CD4-positive, alpha-beta T cell (primary cell): Measurements from ENCODE around the gene VAT1. TPM values are rescaled to one million over a fixed set of nuclear protein-coding genes. Genes with fewer than 3 reads are reported as not detected.

Experiments used
- ATAC-seq: fragments of 200-7000 bp; cut with Tn5 transposase; one replicate; pipeline ENCODE4 v1.10.0; 2022; ENCODE audit warnings: mild to moderate bottlenecking; ENCODE audit not compliant: poor library complexity
- CTCF ChIA-PET: fragments of 350-600 bp; sonication (Branson Sonifier 250); formaldehyde crosslinking; loops from one replicate; lab custom pipeline; 2021; ENCODE audit warnings: antibody characterized with exemption, inconsistent platforms; lab: Charles Lee
- POLR2A ChIA-PET: fragments of 350-600 bp; sonication (Branson Sonifier 250); formaldehyde crosslinking; loops from one replicate; lab custom pipeline; 2021; ENCODE audit warnings: antibody characterized with exemption, inconsistent platforms; lab: Charles Lee
- DNase-seq, 14 experiments: peaks; one replicate each; pipeline ENCODE4 v3.0.0-alpha.2; 2013 to 2020; ENCODE audit warnings: mixed read lengths in 2 of 14
- H3K27ac ChIP-seq, 2 donors: one replicate each; pipeline versions ENCODE4 v1.5.1 to v1.7.0; 2013; ENCODE audit warnings: low read length in 2 of 2, low read depth in 1 of 2, mild to moderate bottlenecking in 1 of 2
- H3K27me3 ChIP-seq, 2 experiments: 1 replicate in 1 of 2; 2 replicates in 1 of 2; pipeline versions ENCODE4 v1.6.1 to v1.7.0; 2013; ENCODE audit warnings: low read length in 2 of 2, control low read depth in 1 of 2, mild to moderate bottlenecking in 1 of 2, moderate library complexity in 1 of 2; ENCODE audit not compliant: insufficient read depth in 2 of 2, control insufficient read depth in 1 of 2
- H3K36me3 ChIP-seq: one replicate; pipeline ENCODE4 v1.6.1; 2013; ENCODE audit warnings: low read length, control low read depth; ENCODE audit not compliant: insufficient read depth
- H3K4me1 ChIP-seq: one replicate; pipeline ENCODE4 v1.6.1; 2013; ENCODE audit warnings: low read length, control low read depth; ENCODE audit not compliant: insufficient read depth
- H3K4me3 ChIP-seq: one replicate; pipeline ENCODE4 v1.5.1; 2013; ENCODE audit warnings: mild to moderate bottlenecking, low read length, moderate library complexity
- H3K9me3 ChIP-seq, 2 experiments: 1 replicate in 1 of 2; 2 replicates in 1 of 2; pipeline versions ENCODE4 v1.6.1 to v1.7.0; 2013; ENCODE audit warnings: low read length in 2 of 2, mild to moderate bottlenecking in 2 of 2, control low read depth in 1 of 2, moderate library complexity in 1 of 2; ENCODE audit not compliant: control insufficient read depth in 1 of 2, insufficient read depth in 1 of 2
- H3K27ac Mint-ChIP-seq: one replicate; pipeline ENCODE4 v1.8.0; 2020; ENCODE audit warnings: mixed read lengths
- H3K27me3 Mint-ChIP-seq: one replicate; pipeline ENCODE4 v1.8.0; 2021; ENCODE audit warnings: mixed read lengths
- H3K36me3 Mint-ChIP-seq: one replicate; pipeline ENCODE4 v1.8.0; 2021; ENCODE audit warnings: low read depth, mixed read lengths
- H3K4me1 Mint-ChIP-seq: one replicate; pipeline ENCODE4 v1.8.0; 2021; ENCODE audit warnings: low read depth, mixed read lengths
- H3K4me3 Mint-ChIP-seq: one replicate; pipeline ENCODE4 v1.8.0; 2020; ENCODE audit warnings: mild to moderate bottlenecking, mixed read lengths
- H3K9me3 Mint-ChIP-seq: one replicate; pipeline ENCODE4 v1.8.0; 2020; ENCODE audit warnings: mixed read lengths
- CTCF ChIP-seq: fragments of 200-600 bp; IDR thresholded peaks from one replicate; pipeline ENCODE4 v1.8.0; 2022; ENCODE audit warnings: antibody characterized with exemption, mild to moderate bottlenecking
- intact Hi-C, 2 experiments: fragments of 100-400 bp; cut with DNase I in 1 of 2; cut with micrococcal nuclease in 1 of 2; formaldehyde crosslinking; loops; one replicate each; pipeline versions ENCODE4 v1.15.1 to v1.9.0; 2023 to 2025; cut with DNase I, micrococcal nuclease
- total RNA-seq, 174 experiments: library from RNA in 2 of 174; stranded (reverse) in 2 of 174; gene quantifications; one replicate each; pipeline ENCODE4 v1.2.3 and lab custom pipeline; 2021 to 2026

The VAT1 gene
- total RNA-seq, 2 experiments from 2014 or later: 27.5 to 27.6 TPM

GRCh38 chr17:43043307-43043706 is 21.1 kb upstream of the VAT1 start:
- TF ChIP-seq CTCF: no peak

GRCh38 chr17:43042025-43042628 is 19.9 kb upstream of the VAT1 start:
- TF ChIP-seq CTCF: no peak
- ChIA-PET CTCF (no interaction called here), POLR2A (no interaction called here)
- no peaks in the 10 kb centered on the region for H3K4me1 ChIP-seq
- Mint-ChIP-seq H3K36me3 (no peaks in the 10 kb centered on the region), H3K9me3 (no peaks in the 10 kb centered on the region), H3K27ac (no peak overlapping the region), H3K27me3 (no peaks in the 10 kb centered on the region), H3K4me3 (no peak overlapping the region), H3K4me1 (no peaks in the 10 kb centered on the region)
- no peaks in the 10 kb centered on the region for H3K27me3 ChIP-seq
- DNase-seq (no peak), ATAC-seq (no peak)
- intact Hi-C loops: no loop called here
- no peak overlapping the region for H3K4me3 ChIP-seq
- H3K27ac ChIP-seq: no peak overlapping the region
- H3K36me3 ChIP-seq: no peaks in the 10 kb centered on the region
- H3K9me3 ChIP-seq: no peaks in the 10 kb centered on the region

More at GRCh38 chr17:43043307-43043706, 21.1 kb upstream of the VAT1 start:
- Mint-ChIP-seq H3K27ac (no peak overlapping the region), H3K27me3 (no peaks in the 10 kb centered on the region), H3K36me3 (no peaks in the 10 kb centered on the region), H3K4me3 (no peak overlapping the region), H3K9me3 (no peaks in the 10 kb centered on the region), H3K4me1 (no peaks in the 10 kb centered on the region)
- Histone ChIP-seq H3K27ac (no peak overlapping the region), H3K27me3 (no peaks in the 10 kb centered on the region), H3K9me3 (no peaks in the 10 kb centered on the region), H3K4me3 (no peak overlapping the region), H3K4me1 (no peaks in the 10 kb centered on the region), H3K36me3 (no peaks in the 10 kb centered on the region)
- ChIA-PET POLR2A (no interaction called here), CTCF (no interaction called here)
- no peak for DNase-seq
- ATAC-seq: no peak
- intact Hi-C loops: no loop called here

GRCh38 chr17:43040655-43041054 is 18.5 kb upstream of the VAT1 start:
- Mint-ChIP-seq H3K4me3 (no peak overlapping the region), H3K36me3 (no peaks in the 10 kb centered on the region), H3K9me3 (no peaks in the 10 kb centered on the region), H3K4me1 (no peaks in the 10 kb centered on the region), H3K27me3 (no peaks in the 10 kb centered on the region), H3K27ac (no peak overlapping the region)
- Histone ChIP-seq H3K27me3 (no peaks in the 10 kb centered on the region), H3K4me1 (no peaks in the 10 kb centered on the region), H3K9me3 (no peaks in the 10 kb centered on the region), H3K36me3 (no peaks in the 10 kb centered on the region), H3K27ac (no peak overlapping the region), H3K4me3 (no peak overlapping the region)
- intact Hi-C loops: no loop called here
- ATAC-seq: no peak
- DNase-seq: no peak
- POLR2A ChIA-PET: no interaction called here
- CTCF ChIA-PET: no interaction called here
- no peak for TF ChIP-seq CTCF
